Measurements from ENCODE around the gene FOXD4L5.
"Not testable (repeated sequence)": the region's sequence is repeated elsewhere in the genome, so short reads cannot be mapped to it uniquely, and the experiment has no call there.

FOXD4L5 gene

GRCh38 chr9:65285109-65285508, at the start of gene FOXD4L5:
TSS of gene FOXD4L5 (minus strand) at chr9:65285209. CDS start at chr9:65284377, 832 bp downstream.
- DNase-seq = not testable (repeated sequence)

- not testable (repeated sequence) for DNase-seq
Observed at GRCh38 chr9:65283943-65284342, 1.1 kb downstream of the FOXD4L5 start.

GRCh38 chr9:65282976-65283375, 2.0 kb downstream of the FOXD4L5 start:
- DNase-seq = not testable (repeated sequence)

Measured in stimulated activated CD4-positive, alpha-beta T cell treated with anti-CD3 and anti-CD28 coated beads, Interleukin-4, amount 100 ng/mL, for 24 hours (primary cell).